GM23338 (cell line): ENCODE measurements around the gene KRT85. TPM values are rescaled to one million over a fixed set of nuclear protein-coding genes. Genes with fewer than 3 reads are reported as not detected.
"Not testable (repeated sequence)": the region's sequence is repeated elsewhere in the genome, so short reads cannot be mapped to it uniquely, and the experiment has no call there.

Source experiments
- ATAC-seq: fragments of 200-7000 bp; cut with Tn5 transposase; 3 replicates; pipeline ENCODE4 v1.9.1; 2020
- DNase-seq: peaks from one replicate; pipeline ENCODE4 v3.0.0-alpha.2; 2015; ENCODE audit warnings: low spot score
- H2AFZ ChIP-seq: fragments of 200-600 bp; sonication (generic); 2 replicates; pipeline ENCODE4 v1.8.0; 2016; ENCODE audit warnings: antibody characterized with exemption, mild to moderate bottlenecking, moderate library complexity
- H3F3A ChIP-seq: fragments of 200-600 bp; sonication (generic); replicated peaks from 2 replicates; pipeline ENCODE4 v1.8.0; 2017; ENCODE audit warnings: antibody characterized with exemption, mixed run types, low read depth
- H3K27ac ChIP-seq: fragments of 200-600 bp; sonication (generic); 2 replicates; pipeline ENCODE4 v1.6.1; 2016; ENCODE audit warnings: low read depth
- H3K27me3 ChIP-seq: fragments of 200-600 bp; sonication (generic); 2 replicates; pipeline ENCODE4 v1.8.0; 2016; ENCODE audit warnings: mild to moderate bottlenecking, mixed run types, moderate library complexity; ENCODE audit not compliant: insufficient read depth
- H3K36me3 ChIP-seq: fragments of 200-600 bp; sonication (generic); 2 replicates; pipeline ENCODE4 v1.8.0; 2016; ENCODE audit warnings: mild to moderate bottlenecking; ENCODE audit not compliant: insufficient read depth
- H3K4me1 ChIP-seq: fragments of 200-600 bp; sonication (generic); 2 replicates; pipeline ENCODE4 v1.8.0; 2016; ENCODE audit warnings: mild to moderate bottlenecking, moderate library complexity; ENCODE audit not compliant: insufficient read depth
- H3K4me2 ChIP-seq: fragments of 200-600 bp; sonication (generic); 2 replicates; pipeline ENCODE4 v1.7.1; 2017; ENCODE audit warnings: mixed run types
- H3K4me3 ChIP-seq: fragments of 200-600 bp; sonication (generic); 2 replicates; pipeline ENCODE4 v1.6.1; 2016; ENCODE audit warnings: mixed run types
- H3K79me2 ChIP-seq: fragments of 200-600 bp; sonication (generic); replicated peaks from 2 replicates; pipeline ENCODE4 v1.8.0; 2017; ENCODE audit warnings: mild to moderate bottlenecking; ENCODE audit not compliant: insufficient read depth
- H3K9me2 ChIP-seq: fragments of 200-600 bp; sonication (generic); 2 replicates; pipeline ENCODE4 v1.8.0; 2017; ENCODE audit not compliant: insufficient read depth
- H4K20me1 ChIP-seq: fragments of 200-600 bp; sonication (generic); replicated peaks from 2 replicates; pipeline ENCODE4 v1.8.0; 2017; ENCODE audit warnings: mild to moderate bottlenecking; ENCODE audit not compliant: insufficient read depth
- H3K27ac Mint-ChIP-seq: 2 replicates; pipeline ENCODE4 v1.8.0; 2020; ENCODE audit warnings: inconsistent platforms, mild to moderate bottlenecking, moderate library complexity, mixed read lengths
- H3K27me3 Mint-ChIP-seq: 3 replicates; pipeline ENCODE4 v1.8.0; 2022; ENCODE audit warnings: low read depth, mild to moderate bottlenecking, moderate library complexity, mixed read lengths, inconsistent platforms; ENCODE audit not compliant: insufficient read depth, poor library complexity
- H3K36me3 Mint-ChIP-seq: 3 replicates; pipeline ENCODE4 v1.8.0; 2021; ENCODE audit warnings: low read depth, mild to moderate bottlenecking, inconsistent platforms, moderate library complexity, mixed read lengths
- H3K4me1 Mint-ChIP-seq: 3 replicates; pipeline ENCODE4 v1.8.0; 2020; ENCODE audit warnings: mild to moderate bottlenecking, inconsistent platforms, mixed read lengths
- H3K4me3 Mint-ChIP-seq: 3 replicates; pipeline ENCODE4 v1.8.0; 2021; ENCODE audit warnings: moderate library complexity, mild to moderate bottlenecking, inconsistent platforms, mixed read lengths
- H3K9me3 Mint-ChIP-seq: 3 replicates; pipeline ENCODE4 v1.8.0; 2020; ENCODE audit warnings: moderate library complexity, mild to moderate bottlenecking, inconsistent platforms, mixed read lengths
- EZH2phosphoT487 ChIP-seq: fragments of 200-600 bp; sonication (generic); IDR thresholded peaks from one replicate; pipeline ENCODE4 v1.8.1; 2018; ENCODE audit warnings: antibody characterized with exemption; ENCODE audit not compliant: unreplicated experiment
- NANOG ChIP-seq: IDR thresholded peaks from 2 replicates; pipeline ENCODE4 v1.6.1; 2016; ENCODE audit warnings: antibody characterized with exemption, borderline replicate concordance
- POLR2AphosphoS5 ChIP-seq: IDR thresholded peaks from 2 replicates; pipeline ENCODE4 v1.6.1; 2016; ENCODE audit warnings: antibody characterized with exemption, low read depth
- STAT1 ChIP-seq: IDR thresholded peaks from one replicate; pipeline ENCODE4 v1.6.1; 2016; ENCODE audit warnings: antibody characterized with exemption; ENCODE audit not compliant: unreplicated experiment
- ZNF114 ChIP-seq: fragments of 250-450 bp; sonication (Bioruptor Pico); IDR thresholded peaks from 2 replicates; pipeline ENCODE4 v1.5.0; 2020; ENCODE audit warnings: mild to moderate bottlenecking, moderate library complexity
- ZNF331 ChIP-seq: fragments of 250-450 bp; sonication (Bioruptor Pico); IDR thresholded peaks from 2 replicates; pipeline ENCODE4 v1.5.0; 2020; ENCODE audit warnings: low read depth, mild to moderate bottlenecking, moderate library complexity
- polyA plus RNA-seq: library from polyadenylated mRNA; unstranded; fragments of >200 nt; fragmentation: Nextera tagmentation; extraction: Ambion mirVana; gene quantifications from 2 replicates; pipeline ENCODE4 v1.2.1, GENCODE V29; 2016
- total RNA-seq: library from RNA; depleted of rRNA; stranded (reverse); fragments of >200 nt; shearing (Covaris generic); gene quantifications from 2 replicates; pipeline ENCODE4 v1.2.3, GENCODE V29; 2014
- TF ChIP-seq, protein P1 (sequence below), 2 experiments: fragments of 200-600 bp in 1 of 2; sonication (generic) in 1 of 2; conservative IDR thresholded peaks; 2 replicates each; pipeline versions ENCODE4 v1.5.1 to v1.6.1; 2016 to 2017; ENCODE audit warnings: antibody characterized with exemption in 2 of 2, low read depth in 2 of 2, mild to moderate bottlenecking in 2 of 2, moderate library complexity in 1 of 2
- TF ChIP-seq, protein P2 (sequence below): IDR thresholded peaks from one replicate; pipeline ENCODE4 v1.6.1; 2018; ENCODE audit warnings: antibody characterized with exemption; ENCODE audit not compliant: unreplicated experiment

Gene KRT85
- total and polyA plus RNA-seq, 2 experiments from 2014 or later, result not detected

DNA sequence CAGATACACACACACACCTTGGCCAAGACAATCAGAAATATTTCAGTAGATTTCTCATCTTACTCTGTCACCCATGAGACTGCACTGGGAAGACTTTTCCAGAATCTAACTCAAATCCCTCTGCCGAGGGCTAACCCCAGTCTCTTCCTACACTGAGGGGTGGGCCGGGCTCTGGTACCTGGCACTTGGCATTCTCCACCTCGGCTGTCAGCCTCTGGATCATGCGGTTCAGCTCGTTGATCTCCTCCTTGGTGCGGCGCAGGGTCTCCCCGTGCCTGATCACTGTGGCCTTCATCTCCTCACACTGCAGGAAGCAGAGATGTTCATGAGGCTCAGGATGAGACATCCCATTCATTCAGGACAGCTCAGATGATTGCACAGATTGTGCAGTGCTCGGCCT is 51.0 kb downstream of the KRT85 start:
- no peaks in the 10 kb centered on the region for H3K79me2 ChIP-seq
- H3K27me3 ChIP-seq, result no peaks in the 10 kb centered on the region
- H2AFZ ChIP-seq, result no peak overlapping the region
- H3F3A ChIP-seq, result no peaks in the 10 kb centered on the region
- H3K4me3 ChIP-seq, result no peak overlapping the region
- H3K36me3 ChIP-seq, result no peaks in the 10 kb centered on the region
- H3K27ac Mint-ChIP-seq, result no peak overlapping the region
- peaks cover 10% of the 10 kb centered on the region for H3K27me3 Mint-ChIP-seq
- H3K4me1 ChIP-seq, result no peaks in the 10 kb centered on the region
- DNase-seq, result no peak
- no peak overlapping the region for H3K27ac ChIP-seq
- no peak overlapping the region for H3K4me2 ChIP-seq
- H3K4me1 Mint-ChIP-seq, result no peaks in the 10 kb centered on the region
- TF ChIP-seq STAT1, result no peak
- no peak for TF ChIP-seq ZNF114 (CRISPR knock-in tag)
- no peaks in the 10 kb centered on the region for H4K20me1 ChIP-seq
- no peaks in the 10 kb centered on the region for H3K36me3 Mint-ChIP-seq
- H3K9me3 Mint-ChIP-seq, result no peaks in the 10 kb centered on the region
- H3K4me3 Mint-ChIP-seq, result no peak overlapping the region
- no peaks in the 10 kb centered on the region for H3K9me2 ChIP-seq
- ATAC-seq, result no peak

DNA sequence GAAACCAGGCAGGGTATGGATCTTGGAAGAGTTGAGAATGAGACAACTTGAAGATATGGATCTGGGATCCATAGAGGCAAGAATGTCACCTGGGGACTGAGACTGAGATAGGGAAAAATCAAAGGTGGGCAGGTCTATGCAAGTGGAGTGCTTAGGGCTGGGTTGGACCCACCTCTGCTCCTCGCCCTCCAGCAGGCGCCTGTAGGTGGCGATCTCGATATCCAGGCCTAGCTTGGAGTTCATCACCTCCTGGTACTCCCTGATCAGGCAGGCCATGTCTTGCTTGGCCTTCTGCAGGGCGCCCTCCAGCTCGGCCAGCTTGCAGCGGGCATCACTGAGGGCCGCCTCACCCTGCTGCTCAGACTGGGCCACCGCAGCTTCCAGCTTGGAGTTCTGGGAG is 51.6 kb downstream of the KRT85 start:
- not testable (repeated sequence) for H3K4me3 Mint-ChIP-seq, H3K27ac ChIP-seq, H3K27ac Mint-ChIP-seq, H3K36me3 Mint-ChIP-seq, H3K79me2 ChIP-seq, H3K27me3 Mint-ChIP-seq, H3K9me2 ChIP-seq, H3K4me2 ChIP-seq, H3K9me3 Mint-ChIP-seq, H2AFZ ChIP-seq, H3K4me1 Mint-ChIP-seq, H3F3A ChIP-seq, H3K36me3 ChIP-seq, H4K20me1 ChIP-seq, H3K4me1 ChIP-seq, H3K27me3 ChIP-seq, H3K4me3 ChIP-seq
- peak; percentile 87 for ATAC-seq
- TF ChIP-seq, protein P1, sequence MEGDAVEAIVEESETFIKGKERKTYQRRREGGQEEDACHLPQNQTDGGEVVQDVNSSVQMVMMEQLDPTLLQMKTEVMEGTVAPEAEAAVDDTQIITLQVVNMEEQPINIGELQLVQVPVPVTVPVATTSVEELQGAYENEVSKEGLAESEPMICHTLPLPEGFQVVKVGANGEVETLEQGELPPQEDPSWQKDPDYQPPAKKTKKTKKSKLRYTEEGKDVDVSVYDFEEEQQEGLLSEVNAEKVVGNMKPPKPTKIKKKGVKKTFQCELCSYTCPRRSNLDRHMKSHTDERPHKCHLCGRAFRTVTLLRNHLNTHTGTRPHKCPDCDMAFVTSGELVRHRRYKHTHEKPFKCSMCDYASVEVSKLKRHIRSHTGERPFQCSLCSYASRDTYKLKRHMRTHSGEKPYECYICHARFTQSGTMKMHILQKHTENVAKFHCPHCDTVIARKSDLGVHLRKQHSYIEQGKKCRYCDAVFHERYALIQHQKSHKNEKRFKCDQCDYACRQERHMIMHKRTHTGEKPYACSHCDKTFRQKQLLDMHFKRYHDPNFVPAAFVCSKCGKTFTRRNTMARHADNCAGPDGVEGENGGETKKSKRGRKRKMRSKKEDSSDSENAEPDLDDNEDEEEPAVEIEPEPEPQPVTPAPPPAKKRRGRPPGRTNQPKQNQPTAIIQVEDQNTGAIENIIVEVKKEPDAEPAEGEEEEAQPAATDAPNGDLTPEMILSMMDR (conservative IDR thresholded peaks at IDR 0.05; ENCODE audit: low read depth in 2 of 2), result peak; percentile 56 to 74
- peak; percentile 75 for DNase-seq

DNA sequence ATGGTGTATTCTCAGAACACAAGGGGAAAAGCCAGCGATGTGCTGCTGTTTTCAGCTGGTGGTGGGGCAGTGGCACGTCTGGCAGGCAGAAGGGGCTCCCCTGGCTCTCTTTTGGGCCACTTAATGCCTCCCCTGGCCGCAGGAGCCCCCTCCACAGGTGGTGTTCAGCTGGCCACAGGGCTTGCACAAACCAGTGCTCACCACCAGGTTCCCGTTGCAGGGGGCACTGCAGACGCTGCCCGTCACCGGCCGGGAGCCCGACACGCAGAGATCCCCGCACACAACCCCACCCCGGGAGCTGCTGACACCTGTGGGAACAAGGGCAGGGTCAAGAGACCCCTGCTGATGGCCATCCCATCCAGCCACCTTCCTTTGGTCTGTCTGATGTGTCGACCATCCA is 52.8 kb downstream of the KRT85 start:
- no peaks in the 10 kb centered on the region for H3K79me2 ChIP-seq

DNA sequence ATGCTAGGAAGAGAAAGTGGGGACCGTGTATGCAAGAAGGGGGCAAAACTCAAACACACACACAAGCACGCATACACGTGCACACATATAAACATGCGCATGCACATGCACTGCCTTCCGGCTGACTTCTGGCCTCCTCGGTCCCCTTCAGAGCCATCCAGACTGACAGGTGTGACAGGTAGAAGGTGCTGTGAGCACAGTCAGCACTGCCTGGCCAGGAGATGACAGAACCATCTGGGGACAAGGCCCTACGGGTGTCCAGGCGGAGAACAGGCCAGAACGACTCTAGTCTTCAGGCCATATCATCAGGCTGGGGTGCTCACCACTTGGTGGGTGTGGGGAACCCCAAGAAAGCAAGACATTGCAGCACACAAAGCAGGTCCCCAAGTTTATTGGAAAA is 53.4 kb downstream of the KRT85 start:
- Mint-ChIP-seq H3K9me3 (no peaks in the 10 kb centered on the region), H3K27ac (no peak overlapping the region), H3K27me3 (peaks cover 17% of the 10 kb centered on the region)
- no peak for TF ChIP-seq ZNF331 (CRISPR knock-in tag)
- no peak for TF ChIP-seq EZH2phosphoT487
- no peak for TF ChIP-seq POLR2AphosphoS5
- TF ChIP-seq, protein P2, sequence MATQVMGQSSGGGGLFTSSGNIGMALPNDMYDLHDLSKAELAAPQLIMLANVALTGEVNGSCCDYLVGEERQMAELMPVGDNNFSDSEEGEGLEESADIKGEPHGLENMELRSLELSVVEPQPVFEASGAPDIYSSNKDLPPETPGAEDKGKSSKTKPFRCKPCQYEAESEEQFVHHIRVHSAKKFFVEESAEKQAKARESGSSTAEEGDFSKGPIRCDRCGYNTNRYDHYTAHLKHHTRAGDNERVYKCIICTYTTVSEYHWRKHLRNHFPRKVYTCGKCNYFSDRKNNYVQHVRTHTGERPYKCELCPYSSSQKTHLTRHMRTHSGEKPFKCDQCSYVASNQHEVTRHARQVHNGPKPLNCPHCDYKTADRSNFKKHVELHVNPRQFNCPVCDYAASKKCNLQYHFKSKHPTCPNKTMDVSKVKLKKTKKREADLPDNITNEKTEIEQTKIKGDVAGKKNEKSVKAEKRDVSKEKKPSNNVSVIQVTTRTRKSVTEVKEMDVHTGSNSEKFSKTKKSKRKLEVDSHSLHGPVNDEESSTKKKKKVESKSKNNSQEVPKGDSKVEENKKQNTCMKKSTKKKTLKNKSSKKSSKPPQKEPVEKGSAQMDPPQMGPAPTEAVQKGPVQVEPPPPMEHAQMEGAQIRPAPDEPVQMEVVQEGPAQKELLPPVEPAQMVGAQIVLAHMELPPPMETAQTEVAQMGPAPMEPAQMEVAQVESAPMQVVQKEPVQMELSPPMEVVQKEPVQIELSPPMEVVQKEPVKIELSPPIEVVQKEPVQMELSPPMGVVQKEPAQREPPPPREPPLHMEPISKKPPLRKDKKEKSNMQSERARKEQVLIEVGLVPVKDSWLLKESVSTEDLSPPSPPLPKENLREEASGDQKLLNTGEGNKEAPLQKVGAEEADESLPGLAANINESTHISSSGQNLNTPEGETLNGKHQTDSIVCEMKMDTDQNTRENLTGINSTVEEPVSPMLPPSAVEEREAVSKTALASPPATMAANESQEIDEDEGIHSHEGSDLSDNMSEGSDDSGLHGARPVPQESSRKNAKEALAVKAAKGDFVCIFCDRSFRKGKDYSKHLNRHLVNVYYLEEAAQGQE, result no peak
- TF ChIP-seq ZNF114 (CRISPR knock-in tag), result no peak
- TF ChIP-seq STAT1, result no peak
- TF ChIP-seq NANOG, result no peak

More for the DNA sequence above, 52.8 kb downstream of the KRT85 start:
- Histone ChIP-seq H3K4me3 (no peak overlapping the region), H3K4me1 (no peaks in the 10 kb centered on the region), H3K4me2 (no peak overlapping the region), H2AFZ (no peak overlapping the region), H4K20me1 (no peaks in the 10 kb centered on the region), H3K36me3 (no peaks in the 10 kb centered on the region), H3K27me3 (peaks cover 12% of the 10 kb centered on the region), H3F3A (no peaks in the 10 kb centered on the region), H3K9me2 (no peaks in the 10 kb centered on the region), H3K27ac (no peak overlapping the region)
- no peak for TF ChIP-seq ZNF331 (CRISPR knock-in tag)
- Mint-ChIP-seq H3K27ac (no peak overlapping the region), H3K27me3 (peaks cover 11% of the 10 kb centered on the region), H3K4me3 (no peak overlapping the region), H3K9me3 (no peaks in the 10 kb centered on the region), H3K36me3 (no peaks in the 10 kb centered on the region), H3K4me1 (no peaks in the 10 kb centered on the region)
- peak; percentile 18; the same call in 1 of the 3 replicates for ATAC-seq
- peak; percentile 18 for DNase-seq

More for the DNA sequence above, 53.4 kb downstream of the KRT85 start:
- H3K79me2 ChIP-seq, result no peaks in the 10 kb centered on the region
- H3K36me3 Mint-ChIP-seq, result no peaks in the 10 kb centered on the region; the same call in 2 of the 3 replicates
- H3F3A ChIP-seq, result no peaks in the 10 kb centered on the region
- H4K20me1 ChIP-seq, result no peaks in the 10 kb centered on the region
- H3K9me2 ChIP-seq, result no peaks in the 10 kb centered on the region
- H3K4me3 Mint-ChIP-seq, result no peak overlapping the region
- peaks cover 4% of the 10 kb centered on the region for H3K4me1 ChIP-seq
- no peak overlapping the region for H3K27ac ChIP-seq
- DNase-seq, result no peak
- no peaks in the 10 kb centered on the region for H3K36me3 ChIP-seq
- no peak for ATAC-seq
- H3K27me3 ChIP-seq, result peaks cover 18% of the 10 kb centered on the region
- no peak overlapping the region for H3K4me2 ChIP-seq
- peaks cover 5% of the 10 kb centered on the region; the same call in 2 of the 3 replicates for H3K4me1 Mint-ChIP-seq
- H3K4me3 ChIP-seq, result no peak overlapping the region
- no peak overlapping the region for H2AFZ ChIP-seq
